LNCAP (cell line): ENCODE results near the gene UBE2QL1.

Source experiments
- TF ChIP-seq, protein P1 (sequence below): fragments of 450-650 bp; IDR thresholded peaks from 2 replicates; pipeline ENCODE4 v1.5.1; 2017; ENCODE audit warnings: mild to moderate bottlenecking

UBE2QL1 gene

DNA sequence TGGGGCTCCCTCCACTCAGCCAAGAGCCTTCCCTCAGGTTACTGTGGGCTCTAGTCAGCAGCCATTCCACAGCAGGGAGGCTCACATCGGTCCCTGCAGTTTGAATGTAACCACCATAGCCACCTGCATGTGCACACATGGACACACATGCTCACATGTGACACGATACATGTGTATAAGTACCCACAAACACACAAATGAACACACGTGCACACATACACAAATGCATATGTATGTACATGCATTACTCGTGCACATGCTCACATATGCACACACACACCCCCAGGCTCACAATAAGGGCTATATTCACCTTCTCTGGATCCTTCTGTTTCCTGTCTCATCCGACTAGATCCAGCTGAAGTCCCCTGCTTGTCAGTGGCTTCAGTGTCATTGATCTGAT, 36.2 kb downstream of the UBE2QL1 start:
- TF ChIP-seq, protein P1, sequence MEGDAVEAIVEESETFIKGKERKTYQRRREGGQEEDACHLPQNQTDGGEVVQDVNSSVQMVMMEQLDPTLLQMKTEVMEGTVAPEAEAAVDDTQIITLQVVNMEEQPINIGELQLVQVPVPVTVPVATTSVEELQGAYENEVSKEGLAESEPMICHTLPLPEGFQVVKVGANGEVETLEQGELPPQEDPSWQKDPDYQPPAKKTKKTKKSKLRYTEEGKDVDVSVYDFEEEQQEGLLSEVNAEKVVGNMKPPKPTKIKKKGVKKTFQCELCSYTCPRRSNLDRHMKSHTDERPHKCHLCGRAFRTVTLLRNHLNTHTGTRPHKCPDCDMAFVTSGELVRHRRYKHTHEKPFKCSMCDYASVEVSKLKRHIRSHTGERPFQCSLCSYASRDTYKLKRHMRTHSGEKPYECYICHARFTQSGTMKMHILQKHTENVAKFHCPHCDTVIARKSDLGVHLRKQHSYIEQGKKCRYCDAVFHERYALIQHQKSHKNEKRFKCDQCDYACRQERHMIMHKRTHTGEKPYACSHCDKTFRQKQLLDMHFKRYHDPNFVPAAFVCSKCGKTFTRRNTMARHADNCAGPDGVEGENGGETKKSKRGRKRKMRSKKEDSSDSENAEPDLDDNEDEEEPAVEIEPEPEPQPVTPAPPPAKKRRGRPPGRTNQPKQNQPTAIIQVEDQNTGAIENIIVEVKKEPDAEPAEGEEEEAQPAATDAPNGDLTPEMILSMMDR: no peak

DNA sequence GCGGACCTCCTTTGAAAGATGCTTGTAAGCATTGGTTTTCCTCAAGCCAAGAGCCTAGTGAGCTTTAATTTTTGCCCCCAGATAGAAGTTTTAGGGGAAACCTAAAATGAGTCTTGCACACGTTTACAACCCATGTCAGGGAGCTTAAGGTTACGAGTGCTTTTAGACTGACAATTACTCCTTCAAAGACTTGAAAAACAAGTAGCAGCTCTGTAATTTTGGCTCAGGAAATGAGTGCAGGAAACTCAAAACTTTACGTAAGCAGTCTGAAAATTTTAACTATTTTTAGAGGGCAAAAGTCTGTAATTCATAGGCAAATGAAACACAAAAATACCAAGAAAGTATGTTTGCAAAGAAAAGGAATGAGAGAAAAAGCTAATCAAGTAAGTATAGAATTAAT, 36.8 kb downstream of the UBE2QL1 start:
- TF ChIP-seq, protein P1: no peak

DNA sequence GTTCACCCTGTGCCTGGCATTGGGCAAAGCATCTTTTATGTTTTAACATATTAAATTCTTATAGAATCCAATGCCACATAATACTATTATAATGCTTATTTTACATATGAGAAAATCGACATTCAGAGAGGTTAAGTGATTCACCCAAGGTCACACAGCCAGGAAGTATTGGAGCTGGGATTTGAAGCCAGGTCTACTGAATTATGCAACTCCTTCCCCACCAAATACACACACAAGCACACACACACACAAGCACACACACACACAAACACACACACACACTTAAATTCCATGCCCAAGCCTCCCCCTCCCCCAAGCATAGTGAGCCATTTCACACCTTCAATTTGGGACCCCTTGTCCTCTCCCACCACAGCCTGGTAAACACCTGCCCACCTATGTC, 37.4 kb downstream of the UBE2QL1 start:
- TF ChIP-seq, protein P1: no peak

- TF ChIP-seq, protein P1: no peak
These were observed 38.4 kb downstream of the UBE2QL1 start for GRCh38 chr5:6487081-6487480.

DNA sequence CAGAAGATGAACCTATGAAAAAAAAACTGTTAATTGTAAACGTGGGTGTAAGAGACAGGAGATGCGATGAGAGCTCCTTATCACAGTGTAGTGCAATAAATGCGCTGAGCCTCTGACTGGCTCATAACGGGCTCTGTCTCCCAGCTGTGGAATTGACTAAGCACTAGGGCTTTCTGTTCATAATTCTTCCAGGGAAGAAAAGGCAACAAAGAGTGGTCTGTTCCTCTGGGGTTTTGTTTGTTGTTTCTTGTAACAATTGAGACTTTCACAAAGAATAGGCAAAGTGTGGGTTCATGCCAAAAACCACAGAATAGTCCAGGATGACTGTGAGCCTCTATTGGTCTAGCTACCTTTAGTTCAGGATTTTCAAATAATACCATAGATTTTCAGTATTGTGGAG, 39.4 kb downstream of the UBE2QL1 start:
- TF ChIP-seq, protein P1: no peak

DNA sequence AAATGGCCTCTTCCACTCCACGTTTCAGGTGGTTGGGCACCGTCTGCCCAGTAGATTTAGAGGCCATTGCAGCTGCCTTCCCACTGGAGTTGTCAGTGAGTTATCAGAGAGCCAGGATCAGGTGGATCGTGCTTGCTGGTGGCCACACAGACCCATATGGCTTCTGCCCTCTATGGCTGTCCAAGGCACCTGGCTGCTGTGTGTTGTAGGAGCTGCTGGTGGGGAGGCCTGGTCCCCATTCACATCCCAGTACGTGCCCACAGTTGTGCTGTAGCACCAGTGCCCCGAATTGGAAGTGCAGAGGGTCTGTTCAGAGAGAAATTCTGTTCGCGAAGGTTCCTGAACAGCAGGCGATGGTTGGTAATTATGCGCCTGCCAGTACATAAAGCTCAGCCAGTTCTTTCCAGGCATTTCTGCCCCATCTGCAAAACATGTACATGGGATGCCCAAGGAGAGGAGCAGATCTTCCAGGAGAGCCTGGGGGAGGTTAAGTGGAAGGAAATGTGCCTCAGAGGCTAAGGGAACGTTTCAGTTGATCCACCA, 41.1 kb downstream of the UBE2QL1 start:
- TF ChIP-seq, protein P1: no peak

- TF ChIP-seq, protein P1: no peak
These were observed 41.6 kb downstream of the UBE2QL1 start for GRCh38 chr5:6490246-6490645.

- TF ChIP-seq, protein P1: no peak
These were observed 42.0 kb downstream of the UBE2QL1 start for GRCh38 chr5:6490693-6491092.
